Superior temporal gyrus (tissue), 1 donor: Measurements from ENCODE around the gene MATN4.
A peak's percentile ranks its signal among the peaks of the same experiment; 100 is the strongest.

Source experiments
- DNase-seq: peaks from one replicate; pipeline ENCODE4 v3.0.0-alpha.2; 2016; ENCODE audit errors: extremely low spot score

MATN4 gene

DNA sequence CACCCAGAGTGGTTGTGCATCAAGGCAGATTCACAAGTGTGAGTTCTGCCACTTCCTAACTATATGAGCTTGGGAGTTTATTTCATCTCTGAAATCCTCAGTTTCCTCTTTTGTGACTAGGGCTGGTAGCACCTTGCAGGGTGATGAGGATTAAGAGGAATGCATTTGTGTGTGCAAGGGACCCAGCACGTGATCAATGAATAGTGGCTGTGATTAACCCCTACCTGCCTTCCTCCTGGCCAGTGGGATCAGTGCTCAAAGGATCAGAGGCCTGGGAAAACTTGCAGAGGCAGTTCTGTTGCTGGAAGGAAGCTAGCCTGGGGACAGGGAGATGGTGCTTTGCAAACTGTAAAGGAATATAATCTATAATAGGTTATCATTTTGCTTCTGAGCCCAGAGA, 32.9 kb upstream of the MATN4 start:
- no peak for DNase-seq

DNA sequence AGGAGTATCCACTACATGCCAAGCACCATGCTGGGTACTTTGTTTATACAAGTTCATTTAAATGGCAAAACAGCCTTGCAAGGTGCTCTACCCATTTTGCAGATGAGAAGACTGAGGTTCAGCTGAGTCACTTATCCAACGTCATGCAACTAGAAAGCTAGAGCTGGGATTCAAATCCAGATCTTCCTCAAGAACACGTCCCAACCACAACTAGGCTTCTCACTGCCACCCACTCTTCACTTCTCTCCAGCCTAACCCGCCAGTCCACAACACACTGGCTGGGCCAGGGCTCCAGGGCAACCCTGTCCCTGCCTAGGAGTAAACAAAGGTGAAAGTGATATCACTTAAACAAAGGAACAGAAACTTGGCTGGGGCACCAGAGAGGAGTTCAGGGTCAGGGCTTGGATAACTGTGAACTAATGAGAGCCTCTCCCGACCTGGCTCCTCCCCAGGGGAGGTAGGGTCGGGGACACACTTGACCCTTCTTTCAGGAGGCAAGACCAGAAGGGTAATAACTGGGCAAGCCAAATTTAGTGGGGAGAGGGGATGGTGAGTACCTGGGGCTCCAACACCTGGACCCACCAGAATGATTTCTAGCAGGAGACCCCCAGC, 32.2 kb upstream of the MATN4 start:
- DNase-seq, result no peak

GRCh38 chr20:45339799-45340198, 31.7 kb upstream of the MATN4 start:
- DNase-seq, result no peak

DNA sequence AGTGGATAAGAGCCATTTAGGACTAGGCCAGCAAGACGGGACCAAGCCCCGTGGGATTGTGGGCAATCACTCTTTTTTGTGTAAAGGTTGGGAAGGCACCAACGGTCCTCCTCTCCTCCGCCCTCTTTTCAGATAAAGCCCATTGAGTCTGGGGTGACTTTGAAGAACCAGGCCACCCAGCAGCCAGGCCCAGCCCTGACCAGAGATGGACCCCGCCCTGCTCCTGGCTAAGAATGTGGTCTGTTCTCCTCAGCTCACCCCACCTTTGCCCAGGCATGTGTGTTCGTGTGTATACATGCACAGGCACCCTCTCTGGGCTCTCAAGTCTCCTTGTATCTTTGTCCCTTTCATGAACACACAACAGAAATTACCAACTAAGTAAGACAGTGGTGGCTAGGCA, 31.0 kb upstream of the MATN4 start:
- no peak for DNase-seq

DNA sequence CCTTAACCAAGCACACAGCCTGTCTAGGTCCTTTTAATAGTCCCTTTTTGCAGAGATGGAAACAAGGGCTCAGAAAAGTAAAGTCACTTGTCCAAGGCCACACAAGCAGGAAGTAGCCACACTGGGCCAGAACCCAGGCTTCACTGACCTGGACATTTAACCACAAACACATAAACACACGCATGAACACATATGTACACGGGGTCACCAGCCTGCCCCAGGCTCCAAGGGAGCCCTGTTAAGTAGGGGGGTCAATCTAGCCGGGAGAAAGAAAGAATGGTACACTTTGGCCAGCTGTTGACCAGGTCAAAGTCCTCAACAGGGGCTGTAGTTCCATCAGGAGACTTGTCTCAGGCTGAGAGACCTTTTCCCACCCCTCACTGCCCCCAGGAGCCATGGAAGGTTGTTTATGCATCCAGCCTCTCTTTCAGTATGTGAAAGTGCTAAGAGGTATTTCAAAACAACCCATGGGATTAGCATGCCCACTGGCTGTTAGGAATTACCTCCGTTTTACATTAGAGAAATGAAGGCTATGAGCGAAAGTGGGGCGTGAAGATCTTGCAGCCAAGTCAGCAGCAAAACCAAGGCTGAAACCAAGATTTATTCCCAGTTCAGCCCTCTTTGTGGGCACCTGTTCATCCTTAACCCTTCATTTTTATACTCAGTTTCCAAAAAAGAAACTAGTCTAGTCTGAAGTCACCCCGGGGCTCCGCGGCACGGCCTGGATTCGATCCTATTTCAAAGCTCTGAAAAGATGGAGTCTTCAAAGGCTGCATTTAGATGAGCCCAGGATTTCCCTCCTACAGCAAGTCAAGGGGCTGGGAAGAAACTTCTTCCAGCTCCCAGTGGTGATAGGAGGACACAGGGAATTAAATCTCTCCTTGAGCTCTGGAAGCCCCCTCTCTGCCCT, 30.3 kb upstream of the MATN4 start:
- no peak for DNase-seq

GRCh38 chr20:45337367-45338120, 29.4 kb upstream of the MATN4 start:
- no peak for DNase-seq

- DNase-seq, result no peak
These were observed 28.6 kb upstream of the MATN4 start for GRCh38 chr20:45336530-45337366.

DNA sequence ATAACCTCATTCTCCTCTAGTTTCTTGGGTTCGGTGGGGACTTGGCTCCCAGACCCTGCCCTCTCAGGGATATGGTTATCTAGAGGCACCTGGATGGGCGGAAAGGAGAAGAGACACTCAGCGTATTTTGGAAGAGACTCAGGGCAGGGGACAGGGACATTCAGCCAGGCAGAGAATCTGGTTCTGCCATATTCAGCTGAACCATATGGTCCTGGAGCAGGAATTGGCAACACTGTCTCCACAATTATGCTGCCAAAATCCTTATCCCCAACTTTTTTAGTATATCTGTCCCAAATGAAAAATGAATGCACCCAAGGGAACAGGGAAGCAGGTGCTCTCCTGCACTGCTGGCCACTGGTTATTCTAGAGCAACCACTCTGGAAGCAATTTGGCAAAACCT, 22.4 kb upstream of the MATN4 start:
- DNase-seq, result no peak

DNA sequence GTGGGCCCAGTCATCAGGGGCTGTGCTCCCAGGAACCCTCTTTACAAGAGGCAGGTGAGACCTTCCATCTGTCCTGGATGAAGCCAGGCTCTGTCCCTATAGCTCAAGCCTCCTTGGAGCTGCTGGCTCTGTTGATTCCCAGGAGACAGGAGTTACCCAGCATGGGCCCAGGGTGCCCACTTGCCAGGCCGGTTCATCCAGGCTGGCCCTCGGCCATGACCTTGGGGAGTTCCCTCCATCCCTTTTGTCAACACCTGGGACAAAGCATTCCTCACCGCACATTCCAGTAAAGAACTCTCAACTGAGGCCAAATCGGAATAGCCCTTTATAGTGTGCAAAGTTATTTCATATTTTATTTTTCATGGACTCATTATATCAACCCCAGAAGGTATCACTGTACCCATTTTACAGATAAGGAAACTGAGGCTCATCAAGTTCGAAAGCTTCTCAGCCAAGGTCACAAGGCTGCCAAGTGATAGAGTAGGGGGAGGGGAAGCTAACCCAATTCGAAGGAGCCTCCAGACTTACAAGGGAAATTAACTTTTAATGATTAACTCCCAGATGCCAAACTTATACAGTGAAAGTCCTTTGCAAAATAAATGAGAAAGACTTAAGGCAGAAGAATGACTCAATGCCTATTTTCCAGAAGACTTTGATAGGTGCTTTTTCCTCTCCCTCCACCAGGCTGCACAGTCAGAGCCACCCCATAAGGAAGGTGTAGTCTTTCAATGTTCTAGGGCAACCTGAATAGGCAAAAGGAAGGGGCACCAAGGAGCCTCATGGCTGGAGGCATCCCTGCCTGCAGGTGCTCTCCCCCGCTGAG, 21.6 kb upstream of the MATN4 start:
- no peak for DNase-seq

DNA sequence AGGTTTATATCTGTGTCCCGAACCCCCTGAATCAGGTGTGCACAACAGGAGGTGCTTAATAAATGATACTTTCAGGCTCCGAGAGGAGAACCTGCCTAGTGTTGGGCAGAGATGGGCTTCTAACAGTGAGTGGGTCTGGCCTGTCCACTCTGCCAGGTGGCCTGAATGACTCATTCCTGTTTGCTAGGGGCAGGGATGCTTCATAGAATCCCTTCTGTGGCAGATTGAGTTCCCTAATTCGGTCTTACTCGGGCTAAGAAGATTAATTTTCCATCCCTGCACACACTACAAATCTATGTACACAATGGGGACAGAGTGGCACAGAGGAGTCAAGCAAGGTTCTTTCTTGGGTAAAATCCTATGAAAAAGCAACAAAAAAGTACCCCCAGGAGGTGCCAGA, 20.4 kb upstream of the MATN4 start:
- DNase-seq, result no peak

DNA sequence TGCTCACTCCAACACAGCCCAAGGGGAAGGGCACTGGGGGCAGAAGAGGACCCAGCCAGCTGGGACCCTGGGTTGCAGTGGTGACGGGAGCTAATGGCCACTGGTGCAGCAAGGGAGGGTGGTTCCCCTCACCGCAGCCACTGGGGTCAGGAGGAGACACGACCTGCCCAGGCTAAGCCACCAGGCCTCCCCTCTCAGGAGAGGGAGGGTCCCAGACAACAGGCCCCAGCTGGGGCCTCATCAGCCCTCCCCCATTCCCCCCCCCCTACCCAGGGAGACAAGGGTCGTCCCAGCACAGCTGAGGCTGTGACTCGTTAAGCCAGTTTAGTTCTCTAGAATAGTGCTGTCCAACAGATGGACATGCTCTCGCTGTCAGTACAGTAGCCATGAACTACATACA, 17.3 kb upstream of the MATN4 start:
- DNase-seq, result no peak

GRCh38 chr20:45323731-45324130, 15.6 kb upstream of the MATN4 start:
- DNase-seq, result no peak

DNA sequence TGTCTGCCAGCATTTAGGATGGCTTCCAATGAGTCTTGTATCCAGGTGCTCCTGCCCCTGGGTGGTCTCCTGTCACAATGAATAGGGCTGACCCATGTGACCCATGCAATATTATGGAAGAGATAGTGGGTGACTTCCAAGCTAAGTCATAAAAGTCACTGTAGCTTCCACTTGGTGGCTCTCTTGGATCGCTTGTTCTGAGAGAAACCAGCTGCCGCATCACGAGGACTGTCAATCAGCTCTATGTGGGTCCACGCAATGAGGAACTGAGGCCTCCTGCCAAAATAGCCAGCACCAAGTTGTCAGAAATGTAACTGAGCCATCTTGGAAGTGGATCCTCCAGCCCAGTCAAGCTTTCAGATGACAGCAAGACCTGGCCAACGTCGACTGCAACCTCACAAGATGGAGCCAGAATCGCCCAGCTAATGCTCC, 14.9 kb upstream of the MATN4 start:
- DNase-seq, result peak; percentile 89

DNA sequence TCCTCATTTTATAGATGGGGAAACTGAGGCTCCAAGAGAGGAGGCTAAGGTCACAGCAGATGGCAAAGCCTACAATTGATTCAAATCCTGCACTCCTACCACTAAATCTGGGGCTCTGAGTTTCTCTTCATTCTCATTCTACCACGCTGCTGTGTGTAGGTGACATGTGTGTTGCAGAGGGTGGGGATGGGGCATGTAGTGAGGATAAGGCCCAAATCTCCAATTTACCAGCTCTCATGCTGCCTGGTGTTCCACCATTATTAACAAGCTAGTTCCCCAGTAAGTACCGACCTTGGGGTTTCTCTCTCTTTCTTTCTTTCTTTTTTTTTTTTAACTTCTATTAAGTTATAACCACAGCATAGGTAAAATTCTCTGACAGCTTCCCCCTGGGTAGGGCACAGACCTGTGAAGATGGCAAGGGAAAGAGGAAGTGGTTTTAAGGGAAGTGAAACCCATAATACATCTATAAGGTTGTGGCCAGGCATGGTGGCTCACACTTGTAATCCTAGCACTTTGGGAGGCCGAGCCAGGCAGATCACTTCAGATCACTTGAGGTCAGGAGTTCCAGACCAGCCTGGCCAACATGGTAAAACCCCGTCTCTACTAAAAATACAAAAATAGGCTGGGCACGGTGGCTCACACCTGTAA, 13.0 kb upstream of the MATN4 start:
- DNase-seq, result no peak

GRCh38 chr20:45318948-45319347, 10.8 kb upstream of the MATN4 start:
- no peak for DNase-seq

DNA sequence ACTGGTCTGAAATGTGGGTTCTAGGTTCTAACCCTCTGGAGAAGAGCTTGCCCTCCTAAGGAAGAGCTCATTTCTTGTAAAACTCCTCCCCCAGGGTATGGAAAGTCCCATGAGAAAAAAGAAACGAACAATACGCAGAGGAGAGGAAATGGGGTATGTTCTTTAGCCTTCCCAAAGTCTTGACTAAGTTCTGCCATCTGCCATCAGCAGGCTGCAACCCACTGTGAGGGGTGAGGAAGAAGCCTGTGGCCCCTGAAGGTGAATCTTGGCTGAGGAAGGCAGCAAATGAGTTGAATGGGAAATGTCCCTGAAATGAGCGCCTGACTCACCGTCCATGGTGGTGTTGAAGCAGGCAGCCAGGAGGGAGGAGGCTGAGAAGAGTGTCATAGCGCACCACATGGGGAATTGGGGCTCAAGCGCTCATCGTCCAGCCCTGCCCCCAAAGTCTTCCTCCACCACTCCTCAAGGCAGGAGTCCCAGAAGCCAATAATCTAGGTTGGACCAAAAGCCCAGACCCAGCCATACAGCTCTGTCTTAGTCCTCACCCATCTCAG, 10.4 kb upstream of the MATN4 start:
- no peak for DNase-seq

DNA sequence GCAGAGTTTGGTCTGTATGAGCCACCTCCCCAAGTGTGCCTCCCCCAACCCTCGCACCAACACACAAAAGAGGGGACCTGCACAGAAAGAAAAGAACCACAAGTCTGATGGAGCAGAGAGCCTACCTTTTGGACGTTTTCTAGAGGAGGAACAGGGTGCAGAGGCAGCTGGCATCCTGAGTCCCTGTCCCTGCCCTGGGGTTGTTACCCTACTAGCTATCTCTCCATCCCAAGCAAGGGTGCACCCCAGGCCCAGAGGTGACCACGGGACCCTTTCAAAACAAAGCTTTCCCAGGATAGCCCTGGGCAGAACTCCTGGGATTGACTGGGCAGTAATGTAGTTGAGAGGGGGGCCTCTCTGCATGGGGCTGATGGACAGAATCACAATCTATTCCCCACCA, 9.7 kb upstream of the MATN4 start:
- no peak for DNase-seq

DNA sequence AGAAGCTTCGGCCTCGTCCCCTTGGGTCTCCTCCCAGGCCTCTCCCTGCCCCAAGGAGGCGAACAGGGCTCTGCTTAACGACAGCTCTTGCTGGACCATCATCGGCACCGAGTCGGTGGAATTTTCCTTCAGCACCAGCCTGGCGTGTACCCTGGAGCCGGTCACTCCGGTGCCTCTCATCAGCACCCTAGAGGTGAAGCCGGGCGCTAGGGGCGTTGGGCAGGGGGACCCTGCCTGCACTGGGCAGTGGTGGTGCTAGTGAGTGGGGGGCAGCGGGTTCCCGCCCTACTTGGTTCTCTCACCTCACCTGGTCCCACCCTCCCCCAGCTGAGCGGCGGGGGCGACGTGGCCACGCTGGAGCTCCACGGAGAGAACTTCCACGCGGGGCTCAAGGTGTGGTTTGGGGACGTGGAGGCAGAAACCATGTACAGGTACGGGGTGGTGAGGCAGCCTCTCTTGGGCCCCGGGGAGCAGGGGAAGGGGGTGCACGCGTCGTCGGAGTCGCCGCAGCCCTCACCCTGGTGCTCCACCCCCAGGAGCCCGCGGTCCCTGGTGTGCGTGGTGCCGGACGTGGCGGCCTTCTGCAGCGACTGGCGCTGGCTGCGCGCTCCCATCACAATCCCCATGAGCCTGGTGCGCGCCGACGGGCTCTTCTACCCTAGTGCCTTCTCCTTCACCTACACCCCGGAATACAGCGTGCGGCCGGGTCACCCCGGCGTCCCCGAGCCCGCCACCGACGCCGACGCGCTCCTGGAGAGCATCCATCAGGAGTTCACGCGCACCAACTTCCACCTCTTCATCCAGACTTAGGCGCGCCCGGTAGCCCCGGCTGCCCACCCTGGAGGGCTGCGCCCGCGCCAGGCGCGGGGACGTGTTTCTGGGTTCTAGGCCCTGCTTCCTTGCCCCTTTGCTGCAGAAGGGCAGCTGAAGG, 8.3 kb upstream of the MATN4 start:
- DNase-seq, result no peak

- DNase-seq, result no peak
These were observed 7.6 kb upstream of the MATN4 start for GRCh38 chr20:45315672-45316071.
